NCI-H1105 treated with DMSO at 0.1 percent for 48 hours (cell line): ENCODE measurements around the gene ELOVL3.
"Not testable (repeated sequence)": the region's sequence is repeated elsewhere in the genome, so short reads cannot be mapped to it uniquely, and the experiment has no call there.

ENCODE experiments used
- DNase-seq: peaks from one replicate; lab custom pipeline; 2025; lab: John Stamatoyannopoulos, UW

The ELOVL3 gene

GRCh38 chr10:102227050-102227449, 951 bp downstream of the ELOVL3 start:
- DNase-seq, result no peak

- peak; percentile 59 for DNase-seq
Measured at GRCh38 chr10:102229810-102230263, 3.7 kb downstream of the ELOVL3 start.

GRCh38 chr10:102230264-102230860, 4.3 kb downstream of the ELOVL3 start:
- DNase-seq, result peak; percentile 46

DNA sequence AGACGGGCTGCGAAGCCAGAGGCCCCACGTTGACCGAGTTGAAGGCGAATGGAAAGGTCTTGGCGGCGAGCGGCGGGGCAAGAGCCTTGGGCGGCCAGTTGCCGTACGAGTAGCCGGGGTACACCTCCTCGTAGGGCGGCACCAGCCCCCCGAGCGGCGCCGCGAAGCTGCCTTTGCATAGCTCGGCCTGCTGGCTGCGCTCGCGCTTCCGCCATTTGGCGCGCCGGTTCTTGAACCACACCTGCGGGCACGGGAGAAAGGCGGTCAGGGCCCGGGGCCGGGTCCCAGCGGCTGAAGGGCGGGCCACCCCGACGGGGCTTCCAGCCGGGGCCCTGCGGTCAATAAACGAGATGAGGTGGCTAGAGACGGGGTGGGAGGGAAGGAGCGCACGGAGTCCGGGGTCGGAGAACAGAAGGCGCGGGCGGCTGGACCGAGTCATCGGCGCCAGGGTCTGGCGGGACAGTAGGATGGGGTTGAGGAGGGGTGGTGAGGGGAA, 4.8 kb downstream of the ELOVL3 start:
- peak; percentile 12 for DNase-seq

GRCh38 chr10:102231357-102232318, 5.5 kb downstream of the ELOVL3 start:
- peak; percentile 20 for DNase-seq

DNA sequence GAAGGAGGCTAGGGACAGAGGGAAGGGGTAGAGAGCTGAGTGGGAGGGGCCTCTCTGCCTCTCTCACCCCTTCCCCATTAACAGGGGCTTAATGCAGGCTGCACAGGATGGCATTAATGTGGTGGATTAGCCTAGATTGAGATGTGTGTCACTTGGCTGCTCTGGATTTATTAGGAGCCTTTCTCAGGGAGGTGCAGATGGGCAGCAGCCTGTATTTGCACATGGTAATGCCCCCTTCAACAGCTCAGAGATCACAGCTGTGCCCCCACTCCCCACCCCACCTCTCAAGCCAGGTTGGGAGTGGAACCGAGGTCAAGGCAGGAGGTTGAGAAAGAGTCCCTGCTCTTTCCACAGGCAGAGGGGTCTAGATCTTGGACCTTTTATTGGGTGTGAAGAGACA, 7.9 kb downstream of the ELOVL3 start:
- DNase-seq, result no peak

DNA sequence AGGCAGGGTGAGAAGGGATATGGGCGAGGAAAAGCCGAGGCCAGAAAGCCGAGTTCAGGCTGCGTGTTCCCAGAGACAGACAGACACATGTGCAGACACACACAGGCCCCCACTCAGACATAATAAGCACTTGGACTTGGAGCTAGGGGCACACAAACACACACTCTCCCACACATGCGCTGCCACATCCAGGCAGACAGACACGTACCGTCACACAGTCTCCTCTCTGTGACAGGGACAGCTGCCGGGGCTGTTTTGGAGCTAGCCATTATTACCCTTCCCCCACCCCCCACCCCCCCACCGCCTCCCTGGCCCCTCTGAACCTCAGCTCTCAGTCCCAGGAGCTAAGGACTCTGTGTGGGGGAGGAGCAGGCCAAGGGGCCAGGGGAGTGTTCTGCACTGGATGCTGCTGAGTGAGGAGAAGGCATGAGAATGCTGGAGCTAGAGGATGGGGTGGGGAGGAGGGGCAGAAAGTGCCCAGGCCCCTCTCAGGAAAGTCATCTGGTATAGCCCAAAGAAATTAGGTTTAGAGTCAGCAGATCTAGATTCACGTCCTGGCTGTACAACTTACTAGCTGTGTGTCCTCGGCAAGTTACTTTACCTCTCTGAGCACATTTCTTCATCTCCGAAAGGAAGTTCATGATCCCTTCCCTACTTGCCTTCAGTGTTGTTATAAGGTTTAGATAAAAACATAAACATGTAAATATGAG, 8.9 kb downstream of the ELOVL3 start:
- no peak for DNase-seq

GRCh38 chr10:102235598-102235920, 9.5 kb downstream of the ELOVL3 start:
- no peak for DNase-seq

DNA sequence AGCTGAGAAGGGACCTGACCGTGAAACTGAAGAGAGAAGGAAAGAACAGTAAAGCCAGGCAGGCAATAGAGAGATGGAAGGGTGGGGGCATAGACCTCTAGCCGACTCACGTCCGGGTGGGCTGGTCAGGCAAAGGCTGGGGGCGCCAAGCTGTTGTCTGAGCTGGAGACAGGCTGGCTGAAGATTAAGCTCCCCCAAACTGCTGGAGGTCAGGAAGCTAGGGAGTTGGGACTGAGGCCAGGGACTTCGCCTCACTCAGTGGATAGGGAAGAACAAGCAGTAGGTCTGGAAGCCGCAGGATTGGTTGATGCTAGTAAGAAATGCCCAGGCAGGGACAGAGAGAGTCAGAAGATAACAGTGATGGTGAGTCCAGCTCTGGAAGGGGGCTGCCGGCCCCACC, 9.9 kb downstream of the ELOVL3 start:
- no peak for DNase-seq

DNA sequence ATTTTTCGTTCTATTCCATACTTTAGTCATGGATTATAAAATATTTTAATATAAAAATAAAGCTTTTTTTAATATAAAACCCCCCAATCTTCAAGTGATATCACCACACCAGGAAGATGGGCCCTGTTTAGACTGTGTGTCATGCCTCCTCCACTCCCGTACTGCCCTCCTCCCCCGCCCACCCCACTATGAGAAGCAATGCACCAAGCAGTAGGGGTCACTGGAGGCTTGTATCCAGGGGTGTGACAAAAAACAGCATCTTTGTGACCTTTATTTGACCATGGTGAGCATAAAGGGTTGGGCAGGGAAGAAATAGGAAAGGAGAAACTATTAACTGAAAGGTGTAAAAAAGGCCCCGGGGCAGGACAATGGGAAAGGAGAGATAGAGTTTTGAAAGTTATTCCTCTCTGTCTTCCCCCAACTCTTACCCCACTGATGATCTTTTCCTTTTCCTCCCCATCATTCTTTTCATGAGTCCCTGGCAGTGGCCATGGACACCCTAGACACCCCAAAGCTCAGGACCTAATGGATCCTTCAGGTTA, 11.7 kb downstream of the ELOVL3 start:
- no peak for DNase-seq

DNA sequence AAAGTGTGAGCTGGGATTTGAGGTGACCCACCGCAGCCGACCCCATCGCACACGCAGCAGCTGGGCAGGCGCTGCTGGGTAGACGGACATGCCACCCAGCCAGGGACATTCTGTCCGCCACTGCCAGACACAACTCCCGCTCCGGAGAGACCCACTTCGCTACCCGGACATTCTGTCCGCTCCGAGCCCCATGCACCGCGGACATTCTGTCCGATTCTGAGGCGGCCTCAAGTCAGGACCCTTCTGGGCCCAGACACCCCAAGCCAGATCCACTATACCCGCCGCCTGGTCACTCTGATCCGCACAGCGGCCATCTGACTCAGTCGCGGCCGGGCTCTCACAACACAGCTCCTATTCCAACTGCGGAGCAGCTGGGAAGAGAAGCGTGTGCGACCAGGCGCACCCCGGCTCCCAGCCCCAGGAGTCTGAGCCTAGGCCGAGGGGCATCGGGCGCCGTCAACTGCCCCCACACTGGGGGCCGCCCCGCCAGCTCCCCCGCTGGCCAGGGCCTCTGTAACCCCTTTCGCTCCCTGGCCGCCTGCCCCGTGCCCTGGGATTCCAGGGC, 14.4 kb downstream of the ELOVL3 start:
- DNase-seq, result no peak

DNA sequence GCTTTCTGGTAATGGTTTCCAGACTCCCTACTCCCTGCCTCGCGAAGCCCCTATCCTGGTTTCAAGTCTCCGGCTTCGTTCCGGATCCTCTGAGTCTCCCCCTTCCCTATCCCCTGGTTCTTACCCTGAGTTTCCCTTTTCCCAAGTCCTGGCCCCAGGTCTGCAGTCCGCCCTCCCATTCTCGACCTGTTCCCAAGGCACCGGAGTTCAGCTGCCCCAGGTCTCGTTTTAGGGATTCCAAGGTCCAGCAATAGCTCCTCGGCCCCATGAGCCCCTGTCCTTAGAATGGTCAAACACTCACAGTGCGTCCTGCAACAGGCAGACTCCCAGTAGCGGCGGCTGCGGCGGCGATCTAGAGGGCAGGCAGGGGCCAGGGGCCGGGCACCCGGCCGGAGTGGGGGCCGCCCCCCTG, 14.9 kb downstream of the ELOVL3 start:
- no peak for DNase-seq

- peak; percentile 58 for DNase-seq
Measured at GRCh38 chr10:102241444-102242117, 15.5 kb downstream of the ELOVL3 start, which contains the start of gene PITX3. Gene PITX3, minus strand, starts transcription at chr10:102241512. Its CDS starts 9,432 bp downstream, at chr10:102232080.

- no peak for DNase-seq
Measured at GRCh38 chr10:102242118-102242485, 16.0 kb downstream of the ELOVL3 start.

DNA sequence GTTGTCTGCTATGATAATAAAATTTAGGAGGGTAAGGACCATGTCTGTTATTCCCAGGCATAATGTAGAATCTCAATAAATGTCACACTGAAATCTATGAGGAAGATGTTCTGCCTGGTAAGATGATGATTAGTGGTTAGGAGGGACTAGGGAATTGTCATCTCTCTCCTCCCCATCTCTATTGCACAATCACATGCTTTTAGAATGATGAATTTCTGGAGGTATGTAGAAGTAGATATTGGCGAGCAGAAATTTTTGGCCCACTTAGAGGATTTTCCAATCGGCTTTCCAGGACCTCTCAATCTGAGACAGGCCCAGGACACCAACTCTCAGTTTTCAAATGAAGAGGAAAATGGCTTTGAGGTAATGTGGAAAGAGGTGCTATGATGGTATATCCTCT, 17.2 kb downstream of the ELOVL3 start:
- DNase-seq, result no peak

- peak; percentile 97 for DNase-seq
Measured at GRCh38 chr10:102245082-102245931, 19.2 kb downstream of the ELOVL3 start, which contains the start of gene GBF1. Gene GBF1, plus strand, starts transcription at chr10:102245532. Its CDS starts 13,407 bp downstream, at chr10:102258939.

- no peak for DNase-seq
Measured at GRCh38 chr10:102245932-102246251, 19.8 kb downstream of the ELOVL3 start.

DNA sequence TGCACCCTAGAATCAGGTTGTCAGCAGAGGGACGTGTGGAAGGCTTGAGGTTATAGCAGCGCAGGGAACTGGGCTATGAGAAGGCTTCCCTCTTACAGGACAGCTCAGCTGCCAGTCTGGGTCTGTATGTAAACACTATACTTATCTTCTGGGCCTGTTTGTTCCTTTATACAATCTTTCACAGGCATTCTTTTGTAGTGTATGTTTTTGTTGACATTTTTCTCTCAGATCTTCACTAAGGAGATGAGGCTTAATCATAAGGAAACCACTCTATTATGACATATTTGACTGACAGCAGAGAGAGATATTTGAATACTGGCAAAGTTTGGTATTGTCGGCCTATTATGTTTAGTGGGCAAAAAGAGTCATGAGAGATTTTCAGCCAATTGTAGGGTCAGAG, 20.2 kb downstream of the ELOVL3 start:
- no peak for DNase-seq

DNA sequence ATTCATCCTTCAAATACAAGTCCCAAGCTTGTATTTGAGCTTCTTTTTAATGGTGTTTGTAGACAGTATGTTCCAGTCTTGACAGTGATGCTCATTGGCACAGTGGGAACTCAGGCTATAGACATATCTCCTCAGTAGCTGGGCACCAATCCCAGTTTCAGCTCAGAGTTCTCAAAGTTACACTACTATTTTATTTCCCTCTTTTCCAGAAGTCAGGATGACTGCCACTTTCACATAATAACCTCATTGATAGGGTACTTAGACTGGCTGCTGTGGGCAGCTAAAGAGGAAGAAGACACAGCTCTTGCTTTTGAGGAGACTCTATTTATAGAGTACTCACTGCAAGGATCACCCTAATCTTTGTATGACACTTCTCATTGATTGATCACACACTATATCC, 21.6 kb downstream of the ELOVL3 start:
- no peak for DNase-seq

DNA sequence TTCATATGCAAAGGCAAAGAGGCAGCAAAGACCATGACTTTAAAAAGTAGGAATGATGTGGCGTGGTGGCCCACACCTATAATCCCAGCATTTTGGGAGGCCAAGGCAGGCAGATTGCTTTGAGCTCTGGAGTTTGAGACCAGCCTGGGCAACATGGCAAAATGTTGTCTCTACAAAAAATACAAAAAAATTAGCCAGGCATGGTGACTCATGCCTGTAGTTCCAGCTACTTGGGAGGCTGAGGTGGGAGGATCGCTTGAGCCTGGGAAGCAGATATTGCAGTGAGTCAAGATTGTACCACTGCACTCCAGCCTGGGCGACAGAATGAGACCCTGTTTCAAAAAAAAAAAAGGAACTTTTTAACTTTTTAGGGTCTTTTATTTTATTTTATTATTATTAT, 26.4 kb downstream of the ELOVL3 start:
- DNase-seq, result not testable (repeated sequence)
